ENCODE results near the gene HDGF.

GRCh38 chr1:156698995-156699394, 52.5 kb downstream of the HDGF start:
- no peak for TF ChIP-seq YY1 (IDR thresholded peaks at IDR 0.05; ENCODE audit: insufficient read depth, insufficient read length)
- TF ChIP-seq ZNF274 (IDR thresholded peaks at IDR 0.05; ENCODE audit: low read depth, low read length) = no peak
- no peak for TF ChIP-seq SUZ12 (IDR thresholded peaks at IDR 0.05; ENCODE audit: extremely low read depth, insufficient read depth, insufficient read length)
